Measurements from ENCODE around the gene TSC1. TPM values are rescaled to one million over a fixed set of nuclear protein-coding genes. Genes with fewer than 3 reads are reported as not detected.
"Not testable (repeated sequence)": the region's sequence is repeated elsewhere in the genome, so short reads cannot be mapped to it uniquely, and the experiment has no call there.

Gene TSC1
- 16.8 TPM for total RNA-seq

DNA sequence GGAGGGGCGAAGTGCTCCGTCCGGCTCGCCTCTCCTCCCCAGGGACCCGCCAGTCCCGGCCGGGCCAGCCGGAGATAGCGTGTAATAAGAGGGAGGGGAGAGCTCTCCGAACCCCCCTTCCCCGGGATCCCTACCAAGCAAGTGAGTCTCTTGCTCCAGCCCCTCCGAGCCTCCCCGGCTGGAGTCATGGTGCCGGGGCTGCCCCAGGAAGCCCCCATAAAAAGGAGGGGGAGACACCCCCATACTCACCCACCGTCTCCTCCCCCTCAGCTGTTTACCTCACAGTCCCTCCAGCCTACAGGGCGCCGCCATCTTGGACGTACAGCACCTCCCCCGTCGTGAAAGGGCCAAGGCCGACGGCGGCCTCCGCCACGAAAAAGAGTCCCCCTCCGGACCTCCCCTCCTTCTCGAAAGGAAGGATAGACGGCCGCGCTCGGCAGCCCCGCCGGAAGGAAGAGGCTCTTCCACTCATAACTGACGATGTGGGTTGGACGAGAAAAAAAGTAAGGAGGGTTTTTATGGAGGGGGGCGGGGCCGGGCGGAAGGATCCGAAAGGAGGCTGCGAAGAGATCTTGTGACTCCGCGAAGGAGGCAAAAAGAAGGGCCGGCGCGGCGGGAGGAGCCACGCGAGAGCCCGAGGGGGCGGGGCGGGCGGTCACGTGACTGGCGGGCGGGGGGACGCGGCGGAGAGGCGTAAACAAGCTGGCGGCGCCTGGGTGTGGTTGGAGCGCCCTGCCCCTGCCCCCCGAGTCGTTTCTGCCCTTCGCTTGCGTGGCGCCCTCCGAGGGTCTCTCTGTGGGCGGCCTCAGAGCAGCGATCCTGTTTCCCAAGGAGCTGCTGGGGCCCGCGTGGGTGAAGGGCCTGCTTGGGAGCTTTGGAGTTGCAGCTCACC lies at the start of gene TSC1:
TSS of gene TSC1 (minus strand) at position 323 of the 892 bp plus-strand sequence. CDS start 15,744 bp downstream, outside the sequence.
- peak; percentile 95 for ATAC-seq
- DNase-seq (ENCODE audit: low spot score), result peak; percentile 97

DNA sequence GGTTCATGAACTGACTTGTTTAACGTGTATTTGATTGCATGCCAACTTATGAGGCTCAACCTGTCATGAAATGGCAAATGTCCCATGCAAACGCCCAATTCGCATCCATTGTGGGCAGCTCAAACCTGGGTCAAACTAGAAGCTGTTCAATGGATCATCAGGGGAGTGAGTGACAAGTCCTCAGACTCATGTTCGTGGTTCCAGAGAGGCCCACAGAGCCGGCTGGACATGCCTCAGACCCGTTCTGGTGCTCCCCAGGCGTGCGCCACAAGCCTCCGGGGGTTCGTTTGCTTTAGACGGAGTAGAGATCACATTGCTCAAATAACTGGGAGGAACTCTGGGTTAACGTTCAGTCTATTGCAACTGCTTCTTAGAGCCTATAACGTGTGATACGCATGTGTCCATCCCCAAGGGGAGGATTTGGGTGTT lies 49.1 kb upstream of the TSC1 start:
- no peak for ATAC-seq
- no peak for DNase-seq (ENCODE audit: low spot score)

DNA sequence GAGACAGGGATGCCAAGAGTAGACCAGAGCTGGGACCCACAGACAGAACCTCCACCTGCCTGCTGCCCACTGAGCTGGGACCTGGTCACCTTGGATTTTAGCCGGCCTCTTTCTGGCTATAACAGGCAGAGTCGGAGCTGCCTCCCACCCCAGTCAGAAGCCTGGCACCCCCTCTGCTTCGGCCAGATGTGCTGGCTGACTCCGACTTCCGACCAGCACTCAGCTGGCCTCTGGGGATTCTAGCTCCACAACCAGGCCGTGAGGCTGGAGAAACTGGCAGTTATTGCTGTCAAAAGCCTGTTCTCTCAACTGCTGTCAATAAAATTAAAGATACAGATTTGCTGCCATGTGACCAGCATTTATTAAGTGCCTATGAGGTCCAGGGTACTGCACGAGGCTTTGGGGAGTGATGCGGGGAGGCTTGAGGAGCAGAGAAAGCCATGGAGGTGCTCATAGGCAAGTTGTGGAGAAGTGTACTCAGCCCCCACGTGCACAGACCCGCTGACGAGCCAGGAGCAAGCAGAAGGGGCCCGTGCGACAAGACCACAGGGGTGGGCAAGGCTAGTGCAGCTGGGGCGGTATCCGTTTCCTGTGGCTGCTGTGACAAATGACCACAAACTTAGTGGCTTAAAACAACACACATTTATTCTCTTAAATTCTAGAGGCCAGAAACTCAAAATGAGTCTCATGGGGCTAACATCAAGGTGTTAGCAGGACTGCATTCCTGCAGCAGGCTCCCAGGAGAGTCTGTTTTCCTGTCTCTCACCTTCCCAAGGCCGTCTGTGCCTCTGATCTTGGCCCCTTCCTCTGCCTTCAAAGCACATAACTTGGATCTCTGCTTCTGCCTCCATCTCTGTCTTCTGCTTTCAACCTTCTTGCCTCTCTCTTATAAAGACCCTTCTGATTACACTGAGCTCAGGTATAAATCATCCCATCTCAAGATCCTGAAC lies 47.2 kb upstream of the TSC1 start:
- no peak for DNase-seq (ENCODE audit: low spot score)
- ATAC-seq, result no peak

DNA sequence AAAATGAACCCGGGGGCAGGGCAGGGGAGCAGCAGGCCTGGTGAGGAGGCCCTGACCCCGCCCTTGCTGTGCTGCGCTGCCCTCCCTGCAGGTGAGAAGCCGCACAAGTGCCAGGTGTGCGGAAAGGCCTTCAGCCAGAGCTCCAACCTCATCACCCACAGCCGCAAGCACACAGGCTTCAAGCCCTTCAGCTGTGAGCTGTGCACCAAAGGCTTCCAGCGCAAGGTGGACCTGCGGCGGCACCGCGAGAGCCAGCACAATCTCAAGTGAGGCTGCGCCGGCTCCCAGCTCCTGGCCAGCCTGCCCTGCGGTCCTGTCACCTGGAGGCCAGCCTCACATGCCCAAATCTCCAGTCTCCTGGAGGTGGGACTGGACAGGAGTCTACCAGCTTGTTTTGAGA lies 46.4 kb upstream of the TSC1 start:
- DNase-seq (ENCODE audit: low spot score) (no peak), ATAC-seq (no peak)

DNA sequence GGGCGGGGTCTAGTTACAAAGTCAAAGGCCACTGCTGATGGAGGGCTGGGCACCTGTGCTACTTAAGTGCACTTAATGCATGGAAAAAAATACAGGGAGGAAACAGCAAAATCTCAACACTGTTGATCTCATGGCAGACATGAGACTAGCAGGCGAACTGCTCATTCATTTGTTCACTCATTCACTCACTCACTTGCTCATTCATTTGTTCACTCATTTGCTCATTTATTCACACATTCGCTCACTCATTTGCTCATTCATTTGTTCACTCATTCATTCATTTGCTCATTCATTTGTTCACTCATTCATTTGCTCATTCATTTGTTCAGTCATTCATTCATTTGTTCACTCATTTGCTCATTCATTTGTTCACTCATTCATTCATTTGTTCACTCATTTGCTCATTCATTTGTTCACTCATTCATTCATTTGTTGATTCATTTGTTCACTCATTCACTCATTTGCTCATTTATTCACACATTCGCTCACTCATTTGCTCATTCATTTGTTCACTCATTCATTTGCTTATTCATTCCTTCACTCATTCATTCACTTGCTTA lies 45.7 kb upstream of the TSC1 start:
- DNase-seq (ENCODE audit: low spot score); ATAC-seq: not testable (repeated sequence)

DNA sequence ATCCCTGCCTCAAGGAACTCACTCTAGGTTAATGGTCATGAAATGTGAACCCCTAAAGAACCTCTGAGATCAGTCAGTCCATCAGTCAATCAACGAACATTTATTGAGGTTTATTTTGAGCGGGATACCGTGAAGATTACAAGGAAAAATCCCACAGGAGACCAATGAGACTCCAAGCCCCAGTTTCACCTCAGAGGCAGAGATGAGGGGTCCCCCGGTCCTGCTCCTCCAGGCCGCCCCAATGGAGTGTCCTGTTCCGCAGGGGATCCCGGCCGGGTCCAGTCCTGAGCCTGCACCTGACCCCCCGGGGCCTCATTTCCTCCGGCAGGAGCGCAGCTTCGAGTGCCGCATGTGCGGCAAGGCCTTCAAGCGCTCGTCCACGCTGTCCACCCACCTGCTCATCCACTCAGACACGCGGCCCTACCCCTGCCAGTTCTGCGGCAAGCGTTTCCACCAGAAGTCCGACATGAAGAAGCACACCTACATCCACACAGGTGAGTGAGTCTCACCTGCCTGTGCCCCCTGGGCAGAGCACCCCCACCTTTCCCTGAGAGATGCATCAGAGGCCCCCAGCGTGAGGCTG lies 45.1 kb upstream of the TSC1 start:
- DNase-seq (ENCODE audit: low spot score) (no peak), ATAC-seq (peak; percentile 14)

DNA sequence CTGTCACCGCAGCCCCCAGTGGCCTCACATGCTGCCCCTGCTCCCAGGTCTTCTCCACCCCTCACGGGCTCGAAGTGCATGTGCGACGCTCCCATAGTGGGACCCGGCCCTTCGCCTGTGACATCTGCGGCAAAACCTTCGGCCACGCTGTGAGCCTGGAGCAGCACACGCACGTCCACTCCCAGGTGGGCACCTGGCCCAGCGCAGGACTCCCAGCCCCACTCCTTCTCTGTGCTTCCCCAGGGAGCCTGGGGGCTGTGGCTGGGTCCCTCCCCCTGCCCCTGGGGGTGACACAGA lies 44.5 kb upstream of the TSC1 start:
- ATAC-seq (no peak), DNase-seq (ENCODE audit: low spot score) (no peak)

DNA sequence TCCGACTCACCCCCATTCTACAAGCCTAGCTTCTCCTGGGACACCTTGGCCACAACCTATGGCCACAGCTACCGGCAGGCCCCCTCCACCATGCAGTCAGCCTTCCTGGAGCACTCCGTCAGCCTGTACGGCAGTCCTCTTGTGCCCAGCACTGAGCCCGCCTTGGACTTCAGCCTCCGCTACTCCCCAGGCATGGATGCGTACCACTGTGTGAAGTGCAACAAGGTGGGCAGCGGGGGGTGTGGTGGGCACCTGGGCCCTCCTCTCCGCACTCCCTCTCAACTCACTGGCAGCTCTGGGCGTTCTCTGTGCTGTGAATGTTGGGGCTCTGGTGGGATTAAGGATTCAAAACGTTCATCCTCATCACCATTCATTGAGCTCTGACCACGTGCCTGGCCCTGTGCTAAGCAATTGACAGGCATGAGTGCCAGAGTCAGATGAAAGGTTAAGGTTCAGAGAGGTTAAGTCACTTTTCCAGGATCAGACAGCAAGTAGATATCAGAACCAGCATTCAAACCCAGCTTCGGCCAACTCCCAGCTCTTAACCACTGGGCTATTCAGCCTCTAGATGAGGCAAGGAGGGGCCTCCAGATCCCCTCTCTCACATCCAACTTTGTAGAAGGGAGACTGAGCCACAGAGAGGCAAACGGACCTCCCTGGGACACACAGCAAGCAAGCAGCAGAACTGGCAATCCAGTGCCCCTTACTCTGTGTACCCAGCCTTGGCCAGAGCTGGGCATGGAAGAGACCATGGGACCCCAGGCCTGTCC lies 44.0 kb upstream of the TSC1 start:
- ATAC-seq (no peak), DNase-seq (ENCODE audit: low spot score) (no peak)

DNA sequence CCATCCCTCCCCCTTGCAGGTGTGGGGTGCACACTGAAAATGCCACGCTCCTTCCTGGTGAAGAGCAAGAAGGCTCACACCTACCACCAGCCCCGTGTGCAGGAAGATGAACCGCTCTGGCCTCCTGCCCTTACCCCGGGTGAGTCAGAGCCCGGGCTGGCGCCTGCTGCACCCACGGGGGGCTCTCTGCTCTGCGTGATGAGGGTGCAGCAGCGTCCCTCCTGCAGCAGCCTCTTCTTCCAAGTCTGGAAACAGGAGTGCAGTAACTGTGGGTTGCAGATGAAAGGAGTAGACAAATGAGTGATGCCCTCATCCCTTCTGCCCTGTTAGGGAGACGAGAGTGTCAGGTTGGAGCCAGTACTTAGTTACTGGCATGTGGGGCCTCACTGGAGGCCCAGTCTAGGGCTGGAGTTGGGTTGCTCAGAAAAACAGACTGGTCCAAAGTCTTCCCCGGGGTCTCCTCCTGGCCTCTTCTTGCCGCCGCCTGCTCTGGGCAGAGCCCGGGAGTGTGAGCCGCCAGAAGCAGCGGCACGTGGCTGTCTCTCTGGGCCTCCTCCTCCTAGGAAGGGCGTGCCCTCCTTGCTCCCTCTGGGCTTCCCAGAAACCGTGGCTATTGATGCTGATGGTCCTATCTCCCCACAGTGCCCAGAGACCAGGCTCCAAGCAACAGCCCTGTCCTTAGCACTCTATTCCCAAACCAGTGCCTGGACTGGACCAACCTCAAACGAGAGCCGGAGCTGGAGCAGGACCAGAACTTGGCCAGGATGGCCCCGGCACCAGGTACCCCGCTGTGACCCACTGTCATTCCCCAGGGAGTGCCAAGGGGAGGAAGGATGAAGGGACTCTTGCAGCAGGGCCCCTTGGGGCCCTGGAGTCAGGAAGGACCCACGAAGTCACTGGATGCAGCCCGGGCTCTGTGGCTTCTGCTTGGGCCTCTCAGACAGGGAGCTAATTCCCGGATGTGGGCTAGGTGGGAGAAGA lies 42.5 kb upstream of the TSC1 start:
- no peak for ATAC-seq
- no peak for DNase-seq (ENCODE audit: low spot score)

DNA sequence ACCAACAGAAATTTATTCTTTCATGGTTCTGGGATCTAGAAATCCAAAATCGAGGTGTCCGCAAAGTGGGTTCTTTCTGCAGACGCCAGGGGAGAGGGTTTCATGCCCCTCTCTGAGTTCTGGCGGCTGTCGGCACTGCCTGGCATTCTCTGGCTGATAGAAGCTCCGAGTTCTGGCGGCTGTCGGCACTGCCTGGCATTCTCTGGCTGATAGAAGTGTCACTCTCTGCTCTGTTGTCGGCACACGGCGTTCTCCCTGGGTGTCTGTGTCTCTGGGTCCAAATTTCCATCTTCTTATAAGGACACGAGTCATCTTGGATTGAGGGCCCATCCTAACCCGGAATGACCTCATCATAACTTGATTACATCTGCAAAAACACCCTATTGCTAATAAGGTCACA lies 41.7 kb upstream of the TSC1 start:
- ATAC-seq, result no peak
- DNase-seq (ENCODE audit: low spot score), result no peak

DNA sequence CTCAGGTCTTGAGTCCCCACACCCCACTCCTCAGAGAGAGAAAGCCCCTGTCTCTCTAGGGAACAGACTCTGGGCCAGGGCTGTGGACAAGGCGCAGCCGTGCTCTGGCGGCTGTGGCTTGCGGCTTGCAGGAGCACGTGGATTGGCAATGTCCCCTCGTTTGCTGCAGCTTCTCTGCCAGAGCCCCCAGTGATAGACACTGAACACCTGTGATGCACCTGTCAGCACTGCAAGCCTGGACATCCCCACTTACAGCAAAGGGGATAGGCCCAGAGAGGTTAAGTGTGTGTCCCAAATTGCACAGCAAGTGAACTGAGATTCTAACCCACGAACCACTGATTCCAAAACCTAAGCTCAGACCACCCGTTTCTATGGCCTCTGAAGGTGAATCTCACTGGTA lies 41.1 kb upstream of the TSC1 start:
- ATAC-seq (no peak), DNase-seq (ENCODE audit: low spot score) (no peak)

DNA sequence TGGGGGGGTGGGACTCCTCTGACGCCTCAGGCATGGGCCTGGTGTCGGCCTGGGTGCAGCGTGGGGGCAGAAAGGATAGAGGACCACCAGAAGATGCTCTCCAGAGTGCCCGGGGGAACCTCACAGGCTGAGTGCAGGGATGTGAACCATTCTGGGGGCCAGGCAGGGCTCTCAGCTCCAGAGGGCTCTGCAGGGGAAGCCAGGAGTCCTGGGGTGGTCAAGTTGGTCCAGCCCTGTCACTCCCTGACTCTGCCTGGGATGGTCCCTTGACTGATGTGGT lies 40.6 kb upstream of the TSC1 start:
- ATAC-seq (no peak), DNase-seq (ENCODE audit: low spot score) (no peak)

DNA sequence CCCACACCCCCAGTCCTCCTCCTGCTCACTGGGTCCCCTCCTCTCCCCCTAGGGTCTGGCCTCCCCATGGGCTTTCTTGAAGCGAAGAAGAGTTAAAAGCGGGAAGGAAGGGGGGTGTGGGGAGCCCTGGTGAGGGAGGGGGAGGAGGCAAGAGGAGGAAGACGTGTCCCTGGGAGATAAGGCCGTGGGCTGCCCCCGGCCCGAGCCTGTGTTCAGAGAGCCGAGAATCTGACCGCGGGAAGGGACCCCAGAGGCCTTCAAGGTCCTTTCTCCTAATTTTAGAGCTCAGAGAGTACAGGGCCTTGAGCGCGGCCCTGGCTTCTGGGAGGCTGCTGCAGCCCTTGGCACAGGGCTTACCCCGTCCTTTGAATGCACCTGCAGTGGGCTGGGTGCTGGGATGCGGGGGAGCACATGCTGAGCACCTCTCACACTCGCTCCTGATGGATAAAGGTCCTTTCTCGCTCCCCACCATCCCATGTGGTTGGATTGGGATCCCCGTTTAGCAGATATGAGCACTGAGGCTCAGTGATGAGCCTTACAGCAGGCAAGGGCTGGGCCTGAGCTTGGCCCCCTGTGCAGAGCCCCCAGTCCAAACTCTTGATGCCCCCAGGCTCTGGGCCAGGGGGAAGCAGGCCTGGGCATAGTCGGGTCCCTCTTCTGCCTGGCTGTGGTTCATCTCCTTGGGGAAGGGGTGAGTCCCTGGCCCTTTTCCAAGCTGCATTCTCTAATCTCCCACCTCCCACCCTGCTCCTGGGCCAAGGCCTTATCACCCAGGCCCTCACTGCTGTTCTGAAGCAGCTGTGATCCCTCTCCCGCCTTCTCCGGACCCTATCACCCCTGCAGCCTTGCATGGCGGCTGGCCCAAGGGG lies 40.0 kb upstream of the TSC1 start:
- DNase-seq (ENCODE audit: low spot score) (no peak), ATAC-seq (no peak)

DNA sequence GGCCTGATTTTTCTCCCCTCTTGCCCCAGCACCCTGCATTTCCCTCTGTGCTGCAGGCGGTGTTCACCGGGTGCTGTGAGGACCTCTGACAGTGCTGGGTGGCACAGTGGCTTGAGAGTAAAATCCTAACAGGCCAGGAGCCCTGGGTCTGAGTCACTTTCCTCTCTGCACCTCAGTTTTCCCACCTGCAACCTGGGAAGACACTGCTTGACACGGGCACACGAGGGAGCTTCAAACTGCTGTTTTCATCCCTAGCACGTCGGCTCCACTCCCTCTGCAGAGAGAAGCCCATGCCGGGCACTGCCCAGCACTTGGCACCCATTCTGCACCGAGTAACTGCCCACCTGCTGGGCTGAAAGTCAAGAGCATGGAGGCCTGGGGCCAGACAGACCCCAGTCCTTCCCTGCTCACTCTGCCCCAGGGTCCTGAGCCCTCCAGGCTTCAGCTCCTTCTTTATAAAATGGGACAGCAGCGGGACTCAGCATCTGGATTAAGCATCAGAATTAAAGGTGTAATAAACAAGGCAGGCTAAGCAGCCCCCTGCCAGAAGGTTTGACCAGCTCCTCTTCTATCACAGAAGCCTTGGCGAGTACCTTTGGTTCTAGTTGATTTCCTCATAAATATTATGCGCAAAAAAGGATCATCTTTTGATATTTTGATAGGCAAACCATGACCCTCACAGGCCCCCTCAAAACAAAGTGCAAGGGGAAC lies 39.2 kb upstream of the TSC1 start:
- DNase-seq (ENCODE audit: low spot score) (no peak), ATAC-seq (no peak)

DNA sequence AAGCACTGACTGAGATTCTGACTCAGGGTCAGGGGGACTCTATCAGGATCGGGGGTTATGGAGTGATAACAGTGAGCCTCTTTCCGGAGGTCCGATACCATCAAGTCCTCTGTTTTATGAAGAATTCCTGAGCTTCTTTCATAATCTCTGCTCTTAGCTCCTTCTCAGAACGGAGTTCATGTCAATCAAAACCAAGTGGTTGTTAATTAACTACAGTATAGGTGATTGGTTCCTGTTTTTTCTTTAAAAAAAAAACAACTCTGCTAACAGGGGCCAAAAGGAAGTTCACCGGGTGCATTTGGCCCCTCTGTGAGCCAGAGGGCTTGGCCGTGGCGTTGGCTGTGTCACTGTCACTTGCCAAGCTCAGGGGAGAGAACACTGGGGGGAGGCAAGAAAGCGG lies 38.0 kb upstream of the TSC1 start:
- ATAC-seq, result no peak
- no peak for DNase-seq (ENCODE audit: low spot score)

DNA sequence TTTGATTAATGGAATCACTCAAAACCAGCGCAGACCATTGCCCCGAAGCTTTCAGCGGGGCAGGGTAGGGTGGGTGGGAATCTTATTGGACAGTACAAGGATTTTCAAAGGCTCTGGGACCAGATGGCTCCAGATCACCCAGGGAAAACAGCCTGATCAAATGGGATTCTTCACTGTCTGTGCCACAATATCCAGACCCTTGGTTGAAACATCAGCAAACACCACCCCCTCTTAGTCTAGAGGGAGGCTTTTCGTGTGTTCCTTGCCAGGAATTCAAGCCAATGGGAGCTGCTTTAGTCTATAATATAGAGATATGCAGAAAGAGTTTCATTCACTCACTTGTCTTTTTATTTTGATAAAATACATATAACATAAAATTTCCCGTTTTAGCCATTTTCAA lies 35.7 kb upstream of the TSC1 start:
- DNase-seq (ENCODE audit: low spot score) (no peak), ATAC-seq (no peak)

DNA sequence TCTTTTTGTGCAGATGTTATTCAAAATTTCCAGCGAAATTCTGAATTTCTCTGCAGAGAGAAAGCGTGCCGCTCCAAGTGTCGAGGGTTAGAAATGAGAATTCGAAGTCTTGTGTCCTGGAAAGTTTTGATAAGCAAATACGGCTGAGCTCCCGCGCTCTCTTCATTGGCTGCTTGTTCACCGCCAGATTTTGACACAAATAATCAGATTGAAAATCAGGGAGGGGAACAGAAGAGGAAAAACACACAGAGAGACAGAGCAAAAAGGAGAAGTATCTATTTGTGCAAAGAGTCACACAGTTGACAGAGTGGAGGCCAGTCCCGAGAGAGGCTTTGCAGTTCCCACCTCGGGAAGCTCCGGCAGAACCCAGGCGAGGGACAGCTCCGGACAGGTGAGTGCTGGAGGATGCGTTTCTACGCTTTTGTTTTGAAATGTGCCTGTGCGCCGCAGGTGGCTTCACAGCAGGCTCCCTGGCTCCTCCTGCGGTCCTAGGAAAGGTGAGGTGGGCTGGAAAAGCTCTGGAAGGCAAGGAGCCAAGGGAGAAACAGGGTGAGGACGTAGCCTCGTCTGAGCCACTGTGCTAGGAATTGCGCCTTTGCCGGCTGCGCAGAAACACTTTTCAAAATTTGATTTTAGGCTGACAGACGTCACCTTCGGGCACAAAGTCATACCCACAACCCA lies 34.2 kb upstream of the TSC1 start, which contains the start of gene GFI1B:
TSS of gene GFI1B (plus strand) at position 244 of the 681 bp plus-strand sequence. CDS start 7,985 bp downstream, outside the sequence.
- DNase-seq (ENCODE audit: low spot score), result no peak
- ATAC-seq, result peak; percentile 16

Measured in left lobe of liver (tissue), 2 donors.